H4 (cell line): ENCODE results near the gene AGXT. TPM values are rescaled to one million over a fixed set of nuclear protein-coding genes. Genes with fewer than 3 reads are reported as not detected.

Experiments
- DNase-seq: peaks from one replicate; pipeline ENCODE4 v3.0.0-alpha.2; 2015; ENCODE audit warnings: low spot score
- total RNA-seq: library from RNA; depleted of rRNA; stranded (reverse); fragments of >200 nt; shearing (Covaris generic); gene quantifications from 2 replicates; pipeline ENCODE4 v1.2.3, GENCODE V29; 2014

Gene AGXT
- total RNA-seq, 1 experiment from 2014 or later, result not detected

DNA sequence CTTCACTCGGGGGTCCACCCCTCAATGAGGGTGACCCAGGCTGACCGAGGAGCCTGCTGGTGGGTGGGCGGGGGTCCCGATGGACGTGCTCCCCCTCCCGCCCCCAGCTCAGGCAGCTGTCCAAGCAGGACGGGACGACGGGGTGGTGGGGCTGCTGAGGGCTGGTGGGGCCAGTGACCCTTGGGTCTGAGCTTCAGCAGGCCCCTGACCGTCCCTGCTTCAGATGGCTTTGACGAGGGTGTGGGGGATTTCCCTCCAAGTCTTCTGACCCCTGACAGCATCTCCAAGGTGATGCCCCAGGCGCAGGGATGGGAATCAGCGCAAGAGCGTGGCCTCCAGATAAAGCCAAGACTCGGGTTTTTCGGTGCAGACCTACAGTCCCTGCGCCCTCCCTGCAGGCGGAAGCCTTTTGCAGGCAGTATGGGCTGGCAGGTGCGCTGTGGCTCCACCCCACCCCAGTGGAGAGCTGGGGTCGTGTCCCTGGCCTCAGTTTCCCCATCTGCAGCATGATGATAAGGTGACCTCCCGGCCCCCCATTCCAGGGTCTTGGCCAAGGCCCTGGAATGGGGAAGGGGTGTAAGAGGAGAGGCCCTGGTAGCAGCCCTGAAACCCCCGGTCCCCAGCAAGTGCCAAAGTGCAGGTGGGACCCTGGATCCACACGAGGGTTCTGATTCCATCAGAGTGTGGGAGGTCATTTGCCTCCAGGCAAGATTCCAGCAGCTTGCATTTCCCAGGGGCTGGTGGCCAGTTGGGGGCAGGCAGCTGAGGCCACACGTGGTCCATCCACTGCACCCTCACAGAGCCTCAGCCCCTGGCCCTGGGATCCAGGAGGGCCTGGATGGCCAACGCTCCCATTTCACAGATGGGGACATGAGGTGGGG is 46.3 kb downstream of the AGXT start:
- no peak for DNase-seq

DNA sequence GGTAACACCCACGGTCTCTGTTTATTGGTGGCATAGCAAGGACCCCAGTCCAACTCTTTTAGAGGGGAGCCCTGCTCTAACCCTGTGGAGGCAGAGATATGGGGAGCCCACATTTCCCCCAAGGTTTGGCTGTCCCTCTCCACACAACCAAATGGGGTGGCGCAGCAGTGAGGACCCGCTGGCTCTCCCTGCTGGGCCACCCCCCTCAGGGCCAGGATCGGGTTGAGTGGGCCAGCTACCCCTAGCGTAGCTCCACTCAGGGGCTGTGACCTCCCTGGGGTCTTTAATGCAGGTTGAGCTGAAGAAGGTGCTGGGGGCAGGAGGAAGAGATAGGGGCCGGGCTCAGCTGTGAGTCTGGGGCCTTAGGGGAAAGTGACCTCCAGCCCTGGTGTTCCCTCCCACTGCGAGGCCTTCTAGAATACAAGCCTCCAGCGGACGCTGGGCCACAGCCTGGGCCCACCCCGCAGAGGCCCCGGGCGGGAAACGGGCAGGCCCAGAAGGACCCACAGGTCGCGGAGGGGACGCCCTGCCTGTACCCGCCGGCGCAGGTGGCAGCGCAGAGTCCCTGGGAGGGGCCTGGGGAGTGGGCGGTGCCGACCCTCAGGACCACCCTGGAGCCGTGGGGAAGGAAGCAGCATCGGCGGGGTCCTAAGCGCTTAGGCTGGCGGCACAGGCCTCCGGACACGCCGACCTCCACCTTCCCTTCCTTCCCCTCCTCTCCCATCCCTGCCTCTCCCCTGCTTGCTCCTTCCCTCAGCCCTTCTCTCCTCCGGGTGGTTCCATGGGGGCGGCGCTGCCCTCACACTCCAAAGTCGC is 47.1 kb downstream of the AGXT start:
- DNase-seq, result no peak

DNA sequence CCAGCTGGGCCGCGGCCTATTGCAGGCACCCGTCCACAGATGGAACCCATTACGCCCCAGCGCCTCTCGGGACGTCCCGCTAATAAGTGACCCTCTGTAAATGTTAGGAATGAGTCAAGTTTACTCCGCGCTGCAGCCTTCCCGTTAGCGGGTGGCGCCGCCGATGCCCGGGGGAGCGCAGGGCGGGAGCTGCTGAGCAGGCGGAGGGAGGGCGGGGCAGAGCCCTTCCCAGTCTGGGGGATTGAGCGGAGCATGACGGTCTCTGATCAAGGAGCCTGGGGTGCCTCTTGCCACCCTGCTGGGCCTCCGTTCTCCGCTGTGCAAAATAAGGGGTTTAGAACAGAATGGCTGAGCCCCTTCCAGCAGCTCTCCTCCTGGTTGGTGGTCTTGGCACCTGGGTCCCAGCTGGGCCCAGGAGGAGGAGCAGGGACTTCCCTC is 48.0 kb downstream of the AGXT start:
- peak; percentile 88 for DNase-seq

DNA sequence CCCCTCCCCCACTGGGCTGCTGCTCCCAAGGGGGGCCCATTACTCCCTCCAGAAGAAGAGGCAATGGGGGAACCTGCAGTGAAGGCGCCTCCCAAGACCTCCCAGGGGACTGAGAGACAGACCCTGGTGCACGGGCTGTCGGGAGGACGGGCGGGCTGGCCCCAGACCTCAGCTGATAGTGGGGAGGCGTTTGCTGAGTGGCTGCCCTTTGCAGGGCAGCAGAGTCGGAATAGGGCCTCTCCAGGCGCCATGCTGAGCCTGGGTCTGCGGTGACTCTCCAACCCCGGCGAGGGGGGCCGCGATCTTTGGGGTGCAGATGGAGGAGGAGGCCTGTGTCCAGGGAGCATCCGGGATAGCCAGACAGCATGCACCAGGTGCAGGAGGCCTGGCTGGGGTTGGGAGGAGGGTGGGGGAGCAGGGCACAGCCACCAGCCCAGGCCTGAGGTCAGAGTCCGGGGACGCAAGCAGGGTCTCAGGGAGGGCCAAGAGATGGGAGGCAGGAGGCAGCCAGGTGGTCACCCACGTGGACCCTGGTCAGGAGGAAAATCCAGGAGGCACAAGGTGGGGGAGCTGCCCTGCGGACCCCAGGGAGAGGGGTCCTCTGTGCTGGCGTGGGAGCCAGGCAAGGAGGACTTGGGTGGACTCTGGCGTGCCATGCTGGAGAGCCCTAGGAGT is 48.5 kb downstream of the AGXT start:
- DNase-seq, result no peak

- DNase-seq, result no peak
Measured at GRCh38 chr2:240917684-240918257, 49.1 kb downstream of the AGXT start.

DNA sequence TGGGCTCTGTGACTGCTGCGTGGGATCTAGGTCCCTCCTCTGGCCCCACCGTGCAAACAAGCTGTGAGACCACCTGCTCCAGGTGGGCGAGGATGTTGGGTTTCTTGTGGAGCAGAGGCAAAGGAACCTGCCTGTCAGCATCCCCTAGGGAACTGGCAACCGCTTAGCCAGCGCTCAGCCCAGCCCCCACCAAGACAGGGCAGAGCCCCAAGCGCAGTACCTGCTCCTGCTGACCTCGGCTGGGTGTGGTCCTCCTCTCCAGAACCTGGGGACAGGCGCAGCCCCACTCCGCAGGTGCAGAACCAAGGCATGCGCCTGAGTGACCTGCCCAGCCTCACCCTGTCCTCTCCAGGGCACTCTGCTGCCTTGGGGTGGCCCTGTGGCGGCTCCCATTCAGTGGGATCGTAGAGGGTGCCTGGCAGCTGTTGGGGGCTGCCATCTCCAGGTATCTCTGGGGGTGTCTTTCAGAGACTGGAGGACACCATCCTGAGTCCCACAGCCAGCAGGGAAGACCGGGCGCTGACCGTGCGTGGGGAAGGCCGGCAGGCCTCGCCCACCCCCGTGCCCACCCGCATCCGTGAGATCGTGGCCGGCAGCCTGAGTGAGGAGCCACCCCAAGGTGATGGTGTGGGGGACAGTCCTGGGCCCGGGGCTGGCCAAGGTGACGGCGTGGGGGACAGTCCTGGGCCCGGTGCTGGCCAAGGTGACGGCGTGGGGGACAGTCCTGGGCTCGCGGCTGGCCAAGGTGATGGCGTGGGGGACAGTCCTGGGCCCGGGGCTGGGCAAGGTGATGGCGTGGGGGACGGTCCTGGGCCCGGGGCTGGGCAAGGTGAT is 49.9 kb downstream of the AGXT start:
- no peak for DNase-seq

DNA sequence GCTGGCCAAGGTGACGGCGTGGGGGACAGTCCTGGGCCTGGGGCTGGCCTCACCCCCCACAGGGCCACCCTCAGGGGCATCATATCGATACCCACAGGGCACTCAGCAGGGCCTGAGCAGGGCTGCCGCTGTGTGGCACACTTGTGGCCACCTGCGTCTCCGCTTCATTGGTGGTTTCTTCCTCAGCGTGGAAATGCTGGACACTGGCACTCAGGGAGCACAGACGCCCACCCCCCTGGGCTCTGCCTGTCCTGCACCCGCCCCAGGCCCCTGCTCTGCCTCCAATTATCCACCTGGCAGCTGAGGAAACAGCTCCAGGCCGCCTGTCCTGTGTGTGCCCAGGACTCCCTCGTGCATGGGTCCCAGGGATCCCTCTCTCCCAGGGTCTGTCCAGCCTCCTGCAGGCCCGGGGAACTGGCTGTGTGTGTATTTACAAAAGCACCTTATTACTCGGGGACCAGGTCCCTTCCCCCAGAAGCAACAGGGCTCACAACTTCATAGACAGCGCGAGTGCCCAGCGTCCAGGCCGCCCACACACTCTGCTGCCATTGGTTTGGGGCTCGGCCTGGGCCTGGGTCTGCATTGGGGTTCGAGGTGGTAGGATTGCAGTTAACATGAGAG is 50.6 kb downstream of the AGXT start:
- DNase-seq, result no peak

DNA sequence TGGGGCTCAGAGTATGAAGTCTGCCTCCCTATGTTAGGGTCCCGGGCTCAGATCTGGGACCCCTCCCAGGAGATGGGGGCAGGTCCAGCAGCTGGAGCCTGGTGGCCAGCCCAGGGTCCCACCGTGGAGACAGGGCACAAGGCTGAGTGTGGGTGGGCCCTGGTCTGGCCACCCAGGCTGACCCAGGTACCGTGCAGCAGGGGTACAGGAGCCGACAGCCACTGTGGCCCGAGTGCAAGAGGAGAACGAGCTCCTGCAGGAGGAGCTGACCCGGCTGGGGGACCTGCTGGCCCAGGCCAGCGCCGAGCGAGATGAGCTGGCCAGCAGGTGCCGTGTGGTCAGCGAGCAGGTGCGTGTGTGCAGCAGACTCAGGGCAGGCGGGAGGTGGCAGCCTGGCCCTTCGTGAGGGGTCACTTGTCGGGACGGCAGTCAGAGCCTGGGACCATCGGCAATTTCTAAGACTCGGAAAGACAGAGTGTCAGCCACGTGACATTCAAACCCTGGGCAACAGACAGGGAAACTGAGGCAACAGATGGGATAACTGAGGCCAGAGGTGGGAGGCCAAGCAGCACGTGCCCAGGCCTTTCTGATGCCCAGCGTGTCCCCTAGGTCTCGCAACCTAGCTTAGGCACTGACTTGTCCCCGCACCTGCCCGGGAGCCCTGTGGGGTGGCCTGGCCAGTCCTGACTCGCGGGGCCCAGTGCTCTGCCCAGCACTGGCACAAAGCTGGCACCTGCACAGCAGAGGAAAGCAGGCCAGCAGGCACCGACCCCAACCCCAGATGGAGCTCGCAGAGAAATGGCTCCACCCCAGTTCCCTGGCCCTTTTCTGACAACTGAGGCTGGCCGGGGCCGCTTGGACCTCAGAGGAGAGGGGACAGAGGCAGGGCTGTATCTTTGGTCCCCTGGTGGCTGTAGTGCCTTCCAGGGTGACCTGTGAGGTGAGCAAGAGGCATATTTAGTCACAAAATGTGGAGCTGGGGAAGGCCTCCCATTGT is 51.5 kb downstream of the AGXT start:
- no peak for DNase-seq

GRCh38 chr2:240920783-240921231 is 52.2 kb downstream of the AGXT start:
- DNase-seq, result no peak

DNA sequence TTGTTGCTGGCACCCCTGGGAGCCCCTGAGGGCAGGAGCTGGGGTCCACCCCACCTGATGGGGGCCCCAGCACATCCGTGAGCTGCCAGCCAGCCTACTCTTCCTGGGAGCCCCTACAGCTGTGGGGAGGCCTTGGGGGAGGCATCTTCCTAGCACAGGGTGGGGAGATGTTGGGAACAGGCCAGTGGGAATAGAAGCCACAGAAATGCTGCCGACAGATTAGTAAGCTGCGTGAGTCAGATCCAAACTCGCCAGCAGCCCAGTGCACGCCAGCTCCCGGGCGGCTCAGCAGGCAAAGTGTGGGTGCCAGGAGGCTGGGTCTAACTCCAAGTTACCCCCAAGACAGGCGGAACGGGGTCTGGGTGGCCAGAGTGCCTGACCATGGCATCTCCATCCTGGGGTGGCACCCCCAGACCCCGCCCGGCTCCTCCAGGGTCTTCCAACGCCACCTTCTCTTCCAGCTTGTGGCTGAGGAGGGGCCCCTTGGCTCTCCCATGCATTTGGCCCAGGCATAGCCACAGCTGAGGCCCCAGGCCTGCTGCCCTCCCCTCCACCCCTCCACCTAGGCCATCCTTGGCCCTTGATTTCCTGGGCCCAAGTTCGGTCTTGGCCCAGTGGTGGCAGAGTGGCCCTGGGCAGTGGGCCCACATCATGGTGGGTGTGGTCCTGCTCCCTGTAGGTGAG is 52.8 kb downstream of the AGXT start:
- DNase-seq, result peak; percentile 92

- DNase-seq, result no peak
Measured at GRCh38 chr2:240921995-240922244, 53.3 kb downstream of the AGXT start.

GRCh38 chr2:240922245-240922981 is 53.8 kb downstream of the AGXT start:
- no peak for DNase-seq

DNA sequence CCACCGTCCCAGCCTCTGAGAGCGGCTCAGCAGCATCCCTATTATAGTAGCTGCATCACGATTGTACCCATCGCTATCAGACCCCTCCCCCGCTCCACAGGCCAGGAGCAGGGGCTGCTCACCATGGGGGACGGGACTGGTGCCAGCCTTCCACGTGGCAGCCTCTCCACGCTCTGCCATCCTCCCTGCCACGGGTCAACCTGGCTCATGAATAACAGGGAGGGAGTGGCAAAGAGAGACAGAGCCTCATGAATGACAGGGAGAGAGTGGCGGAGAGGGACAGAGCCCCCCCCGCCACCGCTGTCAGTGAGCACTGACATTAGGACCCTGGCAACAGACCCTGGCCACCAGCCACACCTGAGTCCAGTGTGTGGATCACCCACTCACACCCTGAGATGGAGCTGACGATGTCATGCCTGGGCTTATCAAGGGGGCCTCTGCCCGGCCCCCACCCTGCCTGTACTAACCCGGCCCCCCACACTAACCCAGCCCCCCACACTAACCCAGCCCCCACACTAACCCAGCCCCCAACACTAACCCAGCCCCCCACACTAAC is 54.4 kb downstream of the AGXT start:
- no peak for DNase-seq

- DNase-seq, result no peak
Measured at GRCh38 chr2:240925191-240925567, 56.6 kb downstream of the AGXT start.

- DNase-seq, result no peak
Measured at GRCh38 chr2:240925568-240926515, 57.2 kb downstream of the AGXT start.

DNA sequence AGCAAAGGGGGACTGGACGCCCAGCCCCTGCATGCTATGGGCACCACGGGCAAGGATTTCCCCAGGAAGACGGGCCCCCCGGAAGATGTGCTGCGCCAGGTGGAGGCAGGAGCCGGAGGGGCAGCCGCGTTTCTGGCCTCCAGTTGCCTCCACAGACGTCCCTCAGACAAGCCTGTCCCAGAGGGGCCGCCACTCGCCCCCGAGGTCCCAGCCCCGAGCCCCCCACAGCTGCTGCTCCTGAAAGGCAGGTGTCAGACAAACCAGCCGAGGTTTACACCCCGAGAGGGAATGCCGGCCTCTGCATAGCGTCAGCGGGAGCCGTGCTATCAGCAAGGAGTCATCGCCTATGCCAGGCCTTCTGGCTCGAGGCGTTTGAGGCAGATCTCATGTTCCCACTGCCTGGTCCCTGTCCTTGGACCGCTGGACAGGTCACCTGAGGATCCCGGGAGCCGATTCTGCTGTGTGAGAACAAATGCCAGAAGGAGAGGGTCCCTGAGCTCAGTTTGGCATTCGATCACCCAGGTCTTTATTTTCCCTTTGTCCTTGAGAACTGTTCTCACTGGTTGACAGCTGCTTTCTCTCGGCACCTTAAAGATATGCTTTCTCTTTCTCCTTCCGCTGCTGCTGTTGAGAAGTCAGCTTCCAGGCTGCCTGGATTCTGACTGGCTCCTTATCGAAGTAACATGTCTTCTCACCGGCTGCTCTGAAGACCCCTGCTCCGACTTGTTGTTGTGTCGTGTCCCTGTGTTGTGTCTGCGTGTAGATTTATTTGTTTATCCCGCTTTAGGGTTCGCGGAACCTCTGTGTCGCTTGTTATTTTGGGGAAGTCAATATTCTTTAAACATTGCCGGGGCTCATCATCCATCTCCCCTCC is 58.1 kb downstream of the AGXT start:
- no peak for DNase-seq
